Esophagus muscularis mucosa (tissue), 4 donors: ENCODE data around the gene MYRIP. TPM values are rescaled to one million over a fixed set of nuclear protein-coding genes. Genes with fewer than 3 reads are reported as not detected.
"Not testable (repeated sequence)": the region's sequence is repeated elsewhere in the genome, so short reads cannot be mapped to it uniquely, and the experiment has no call there.

Experiments
- DNase-seq: peaks from one replicate; pipeline ENCODE4 v3.0.0-alpha.2; 2017; ENCODE audit errors: extremely low spot score
- H3K27ac ChIP-seq, 4 donors: fragments of 200-600 bp; sonication (generic); replicated peaks in 1 of 4; 1 replicate in 3 of 4; 2 replicates in 1 of 4; pipeline ENCODE4 v1.5.1; 2016 to 2019; ENCODE audit warnings: mild to moderate bottlenecking in 1 of 4
- H3K27me3 ChIP-seq, 4 donors: fragments of 200-600 bp; sonication (generic); one replicate each; pipeline versions ENCODE4 v1.5.1 to v1.6.0; 2016 to 2019
- H3K36me3 ChIP-seq, 4 donors: fragments of 200-600 bp; sonication (generic); one replicate each; pipeline ENCODE4 v1.5.1; 2016 to 2019
- H3K4me1 ChIP-seq, 4 donors: fragments of 200-600 bp; sonication (generic); one replicate each; pipeline ENCODE4 v1.5.1; 2016 to 2019
- H3K4me3 ChIP-seq, 4 donors: fragments of 200-600 bp; sonication (generic); 1 replicate in 2 of 4; 2 replicates in 2 of 4; pipeline ENCODE4 v1.5.1; 2016 to 2019; ENCODE audit warnings: mild to moderate bottlenecking in 4 of 4, moderate library complexity in 1 of 4
- H3K9me3 ChIP-seq, 4 donors: fragments of 200-600 bp; sonication (generic); 1 replicate in 3 of 4; 2 replicates in 1 of 4; pipeline ENCODE4 v1.5.1; 2016 to 2019
- EP300 ChIP-seq: sonication (generic); formaldehyde crosslinking; IDR thresholded peaks from one replicate; pipeline ENCODE4 v1.6.1; 2017; ENCODE audit warnings: antibody characterized with exemption
- POLR2A ChIP-seq: fragments of 450-650 bp; IDR thresholded peaks from one replicate; pipeline ENCODE4 v1.6.1; 2017; ENCODE audit warnings: antibody characterized with exemption, moderate library complexity, mild to moderate bottlenecking, low read depth
- POLR2AphosphoS5 ChIP-seq, 2 donors: sonication (generic); formaldehyde crosslinking; IDR thresholded peaks; one replicate each; pipeline ENCODE4 v1.6.1; 2017; ENCODE audit warnings: antibody characterized with exemption in 2 of 2
- WGBS: methylation state at CpG from one replicate; pipeline ENCODE4 v1.1.5; 2018; 5-methylcytosine and 5-hydroxymethylcytosine counted together
- intact Hi-C: fragments of 100-400 bp; cut with DNase I; formaldehyde crosslinking; loops from one replicate; pipeline ENCODE4 v1.15.1; 2023
- total RNA-seq, 4 donors: library from RNA; depleted of rRNA; stranded (reverse); fragments of >200 nt; gene quantifications; one replicate each; pipeline versions ENCODE4 v1.1.0 to v1.2.1, GENCODE V29; 2016
- TF ChIP-seq, protein P1 (sequence below), 3 experiments: fragments of 200-600 bp in 2 of 3; fragments of 450-650 bp in 1 of 3; sonication (generic) in 2 of 3; IDR thresholded peaks; one replicate each; pipeline ENCODE4 v1.5.1; 2017 to 2019; ENCODE audit warnings: antibody characterized with exemption in 3 of 3, mild to moderate bottlenecking in 2 of 3, moderate library complexity in 1 of 3

The MYRIP gene
- total RNA-seq, 4 donors from 2014 or later, result 3.3 to 7.2 (median 5.8) TPM

GRCh38 chr3:40079203-40079846 lies 269.9 kb downstream of the MYRIP start:
- Histone ChIP-seq H3K27ac (no peak overlapping the region), H3K36me3 (no peaks in the 10 kb centered on the region), H3K9me3 (no peaks in the 10 kb centered on the region), H3K4me3 (no peak overlapping the region), H3K27me3 (no peaks in the 10 kb centered on the region), H3K4me1 (no peaks in the 10 kb centered on the region)
- 90% methylated on average over 4 of the region's 4 CpGs for WGBS
- intact Hi-C loops, result no loop called here
- TF ChIP-seq EP300 (no peak), POLR2A (no peak), POLR2AphosphoS5 (IDR thresholded peaks at IDR 0.05) (no peak)
- TF ChIP-seq, protein P1, sequence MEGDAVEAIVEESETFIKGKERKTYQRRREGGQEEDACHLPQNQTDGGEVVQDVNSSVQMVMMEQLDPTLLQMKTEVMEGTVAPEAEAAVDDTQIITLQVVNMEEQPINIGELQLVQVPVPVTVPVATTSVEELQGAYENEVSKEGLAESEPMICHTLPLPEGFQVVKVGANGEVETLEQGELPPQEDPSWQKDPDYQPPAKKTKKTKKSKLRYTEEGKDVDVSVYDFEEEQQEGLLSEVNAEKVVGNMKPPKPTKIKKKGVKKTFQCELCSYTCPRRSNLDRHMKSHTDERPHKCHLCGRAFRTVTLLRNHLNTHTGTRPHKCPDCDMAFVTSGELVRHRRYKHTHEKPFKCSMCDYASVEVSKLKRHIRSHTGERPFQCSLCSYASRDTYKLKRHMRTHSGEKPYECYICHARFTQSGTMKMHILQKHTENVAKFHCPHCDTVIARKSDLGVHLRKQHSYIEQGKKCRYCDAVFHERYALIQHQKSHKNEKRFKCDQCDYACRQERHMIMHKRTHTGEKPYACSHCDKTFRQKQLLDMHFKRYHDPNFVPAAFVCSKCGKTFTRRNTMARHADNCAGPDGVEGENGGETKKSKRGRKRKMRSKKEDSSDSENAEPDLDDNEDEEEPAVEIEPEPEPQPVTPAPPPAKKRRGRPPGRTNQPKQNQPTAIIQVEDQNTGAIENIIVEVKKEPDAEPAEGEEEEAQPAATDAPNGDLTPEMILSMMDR (IDR thresholded peaks at IDR 0.05), result no peak
- DNase-seq, result peak; percentile 77

DNA sequence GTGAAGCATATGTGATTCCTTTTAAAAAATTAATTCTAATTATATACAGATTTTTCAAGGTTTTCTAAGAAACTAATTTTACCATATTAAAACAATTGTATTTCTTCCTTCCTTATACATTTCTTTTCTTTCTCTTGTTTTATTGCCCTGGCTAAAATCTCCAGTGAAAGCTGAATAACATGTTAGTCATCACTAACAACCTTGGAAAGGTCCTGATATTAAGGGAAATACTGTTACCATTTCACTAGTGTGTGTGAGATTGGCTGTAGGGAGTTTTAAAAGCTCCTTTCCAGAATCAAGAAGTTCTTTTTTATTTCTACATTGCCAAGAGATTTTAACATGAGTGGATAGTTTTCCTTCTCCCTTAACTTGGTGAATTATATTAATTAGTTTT lies 270.4 kb downstream of the MYRIP start:
- TF ChIP-seq, protein P1 (IDR thresholded peaks at IDR 0.05), result no peak
- TF ChIP-seq POLR2AphosphoS5 (IDR thresholded peaks at IDR 0.05) (no peak), EP300 (no peak), POLR2A (no peak)
- Histone ChIP-seq H3K4me1 (no peaks in the 10 kb centered on the region), H3K9me3 (no peaks in the 10 kb centered on the region), H3K36me3 (no peaks in the 10 kb centered on the region), H3K27me3 (no peaks in the 10 kb centered on the region), H3K4me3 (no peak overlapping the region), H3K27ac (no peak overlapping the region)
- intact Hi-C loops, result no loop called here
- no peak for DNase-seq

DNA sequence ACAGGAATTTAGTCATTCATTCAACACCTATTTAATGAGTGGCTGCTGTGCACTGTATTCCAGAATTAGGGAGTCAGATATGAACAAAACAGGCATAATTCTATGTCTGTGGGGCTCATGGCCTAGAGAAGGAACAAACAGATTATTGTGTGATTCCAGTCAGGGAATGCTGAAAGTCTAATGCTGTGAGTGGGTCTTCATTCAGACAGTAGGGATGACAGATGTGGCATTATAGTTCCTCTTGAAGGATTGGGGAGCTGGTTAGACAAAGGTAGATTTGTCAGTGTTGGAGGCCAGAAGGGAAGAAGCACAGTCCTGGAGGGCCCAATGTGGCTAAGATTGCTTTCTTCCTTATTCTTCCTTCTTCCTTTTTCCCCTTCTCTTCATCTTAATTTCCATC lies 273.7 kb downstream of the MYRIP start:
- intact Hi-C loops, result no loop called here
- no peak overlapping the region for H3K27ac ChIP-seq
- no peak for TF ChIP-seq POLR2AphosphoS5 (IDR thresholded peaks at IDR 0.05)
- TF ChIP-seq, protein P1 (IDR thresholded peaks at IDR 0.05), result no peak
- TF ChIP-seq EP300, result no peak
- H3K4me3 ChIP-seq, result no peak overlapping the region
- H3K4me1 ChIP-seq, result no peaks in the 10 kb centered on the region
- DNase-seq, result no peak
- no peaks in the 10 kb centered on the region for H3K36me3 ChIP-seq
- no peaks in the 10 kb centered on the region for H3K27me3 ChIP-seq
- no peaks in the 10 kb centered on the region for H3K9me3 ChIP-seq

DNA sequence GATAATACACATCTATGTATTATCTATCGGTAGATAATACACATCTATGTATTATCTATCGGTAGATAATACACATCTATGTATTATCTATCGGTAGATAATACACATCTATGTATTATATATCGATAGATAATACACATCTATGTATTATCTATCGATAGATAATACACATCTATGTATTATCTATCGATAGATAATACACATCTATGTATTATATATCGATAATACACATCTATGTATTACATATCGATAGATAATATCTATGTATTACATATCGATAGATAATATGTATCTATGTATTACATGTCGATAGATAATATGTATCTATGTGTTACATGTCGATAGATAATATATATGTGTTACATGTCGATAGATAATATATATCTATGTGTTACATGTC lies 275.0 kb downstream of the MYRIP start:
- H3K36me3 ChIP-seq, intact Hi-C loops, H3K4me3 ChIP-seq, H3K27me3 ChIP-seq, H3K27ac ChIP-seq, DNase-seq, H3K9me3 ChIP-seq, H3K4me1 ChIP-seq: not testable (repeated sequence)
- WGBS, result 96% methylated on average over 12 of the region's 12 CpGs

- 68% methylated on average over 7 of the region's 7 CpGs for WGBS
- TF ChIP-seq EP300, result no peak
- TF ChIP-seq POLR2AphosphoS5 (IDR thresholded peaks at IDR 0.05), result no peak
- TF ChIP-seq, protein P1 (IDR thresholded peaks at IDR 0.05), result no peak
- TF ChIP-seq POLR2A, result no peak
- Histone ChIP-seq H3K4me3 (no peak overlapping the region), H3K4me1 (no peaks in the 10 kb centered on the region), H3K9me3 (no peaks in the 10 kb centered on the region), H3K36me3 (no peaks in the 10 kb centered on the region), H3K27ac (no peak overlapping the region), H3K27me3 (no peaks in the 10 kb centered on the region)
- intact Hi-C loops, result no loop called here
- DNase-seq, result peak; percentile 60
Measured at GRCh38 chr3:40086890-40087883, 277.8 kb downstream of the MYRIP start.
